Hepatic stellate cell (primary cell): ENCODE measurements around the gene LY6G6D.
A peak's percentile ranks its signal among the peaks of the same experiment; 100 is the strongest.

Experiments used
- DNase-seq: peaks from one replicate; pipeline ENCODE4 v3.0.0; 2011; ENCODE audit warnings: low spot score

LY6G6D gene

GRCh38 chr6:31736768-31737314 is 21.7 kb downstream of the LY6G6D start:
- DNase-seq = no peak

- no peak for DNase-seq
Measured at GRCh38 chr6:31737315-31737990, 22.3 kb downstream of the LY6G6D start.

GRCh38 chr6:31737991-31738979 is 23.1 kb downstream of the LY6G6D start:
- peak; percentile 86 for DNase-seq

- DNase-seq = peak; percentile 98
Measured at GRCh38 chr6:31739639-31740396, 24.7 kb downstream of the LY6G6D start, which contains the start of gene MSH5. TSS of gene MSH5 (plus strand) at chr6:31740005. CDS start at chr6:31740467, 462 bp downstream.

GRCh38 chr6:31740397-31741223 is 25.5 kb downstream of the LY6G6D start:
- peak; percentile 56 for DNase-seq

GRCh38 chr6:31741815-31742214 is 26.7 kb downstream of the LY6G6D start:
- no peak for DNase-seq

- no peak for DNase-seq
Measured at GRCh38 chr6:31742894-31743293, 27.7 kb downstream of the LY6G6D start.

GRCh38 chr6:31744422-31744821 is 29.3 kb downstream of the LY6G6D start:
- no peak for DNase-seq

GRCh38 chr6:31749301-31750036 is 34.3 kb downstream of the LY6G6D start:
- DNase-seq = no peak

- DNase-seq = no peak
Measured at GRCh38 chr6:31750411-31751022, 35.4 kb downstream of the LY6G6D start.

- DNase-seq = peak; percentile 79
Measured at GRCh38 chr6:31752739-31753319, 37.7 kb downstream of the LY6G6D start.

- no peak for DNase-seq
Measured at GRCh38 chr6:31758281-31758680, 43.1 kb downstream of the LY6G6D start.

- no peak for DNase-seq
Measured at GRCh38 chr6:31760790-31761189, 45.6 kb downstream of the LY6G6D start.

- DNase-seq = no peak
Measured at GRCh38 chr6:31761343-31761742, 46.2 kb downstream of the LY6G6D start.

GRCh38 chr6:31762356-31762755 is 47.2 kb downstream of the LY6G6D start, which contains the start of gene SAPCD1:
TSS of gene SAPCD1 (plus strand) at chr6:31762656. CDS start at chr6:31763055, 399 bp downstream.
- no peak for DNase-seq

- peak; percentile 37 for DNase-seq
Measured at GRCh38 chr6:31762878-31763618, 47.9 kb downstream of the LY6G6D start.

- peak; percentile 96 for DNase-seq
Measured at GRCh38 chr6:31763619-31763940, 48.4 kb downstream of the LY6G6D start.

- DNase-seq = peak; percentile 40
Measured at GRCh38 chr6:31764198-31764597, 49.0 kb downstream of the LY6G6D start.

GRCh38 chr6:31765559-31765909 is 50.4 kb downstream of the LY6G6D start:
- no peak for DNase-seq
